HCT116 (cell line): ENCODE data around the gene CYP27A1. TPM values are rescaled to one million over a fixed set of nuclear protein-coding genes. Genes with fewer than 3 reads are reported as not detected.

ENCODE experiments used
- ATAC-seq: fragments of 200-7000 bp; cut with Tn5 transposase; 2 replicates; pipeline ENCODE4 v1.9.1; 2020; ENCODE audit warnings: mild to moderate bottlenecking, moderate library complexity
- BruUV-seq: library from RNA; stranded (reverse); fragments of 400-500 nt; replicated peaks from 2 replicates; lab custom pipeline; 2021; lab: Mats Ljungman, UMichigan
- CTCF ChIA-PET: fragments of 300-600 bp; sonication (Branson Sonifier 250); formaldehyde crosslinking; loops from one replicate; lab custom pipeline; 2021; ENCODE audit warnings: antibody characterized with exemption; lab: Charles Lee
- POLR2A ChIA-PET: fragments of 300-600, 350-600 bp; sonication (Branson Sonifier 250); formaldehyde crosslinking; loops from one replicate; lab custom pipeline; 2021; ENCODE audit warnings: antibody characterized with exemption; lab: Charles Lee
- RAD21 ChIA-PET, 2 experiments: fragments of 300-600 bp; sonication (Branson Sonifier 250); formaldehyde crosslinking; loops; one replicate each; lab custom pipeline; 2023; ENCODE audit warnings: low total read pairs in 2 of 2; ENCODE audit not compliant: uncharacterized antibody in 2 of 2, unreplicated experiment in 2 of 2, low non-redundant PET in 1 of 2; lab: Charles Lee
- DNase-seq: peaks from one replicate; pipeline ENCODE4 v3.0.0-alpha.2; 2010; ENCODE audit warnings: low read depth, low spot score
- H2AFZ ChIP-seq: fragments of 200-600 bp; shearing (Covaris generic), sonication (generic); 2 replicates; pipeline ENCODE4 v1.6.1; 2017; ENCODE audit warnings: low read depth, mixed run types, mixed read lengths, antibody characterized with exemption, low read length; ENCODE audit not compliant: poor library complexity, severe bottlenecking
- H3K27ac ChIP-seq: 2 replicates; pipeline ENCODE4 v1.5.1; 2012; ENCODE audit warnings: low read depth, low read length
- H3K27me3 ChIP-seq: fragments of 200-600 bp; sonication (generic); 2 replicates; pipeline ENCODE4 v1.6.1; 2016; ENCODE audit warnings: mixed run types, low read length, mixed read lengths; ENCODE audit not compliant: insufficient read depth
- H3K36me3 ChIP-seq, 2 experiments: fragments of 200-500 bp in 1 of 2; fragments of 200-600 bp in 1 of 2; sonication (Bioruptor generic) in 1 of 2; sonication (generic) in 1 of 2; 2 replicates each; pipeline versions ENCODE4 v1.5.1 to v1.6.1; 2014 to 2016; ENCODE audit warnings: low read length in 2 of 2, inconsistent platforms in 1 of 2, mixed read lengths in 1 of 2, mixed run types in 1 of 2; ENCODE audit not compliant: insufficient read depth in 2 of 2, control insufficient read depth in 1 of 2
- H3K4me1 ChIP-seq, 2 experiments: fragments of 200-600 bp in 1 of 2; sonication (generic) in 1 of 2; 2 replicates each; pipeline versions ENCODE4 v1.5.1 to v1.6.1; 2012 to 2017; ENCODE audit warnings: low read length in 2 of 2, inconsistent platforms in 1 of 2, mild to moderate bottlenecking in 1 of 2, mixed read lengths in 1 of 2, mixed run types in 1 of 2, moderate library complexity in 1 of 2; ENCODE audit not compliant: insufficient read depth in 2 of 2, control insufficient read depth in 1 of 2
- H3K4me2 ChIP-seq: fragments of 200-600 bp; sonication (generic); 2 replicates; pipeline ENCODE4 v1.6.1; 2017; ENCODE audit warnings: mixed run types, low read length, mixed read lengths
- H3K4me3 ChIP-seq, 2 experiments: fragments of 200-600 bp in 1 of 2; sonication (generic) in 1 of 2; replicated peaks in 1 of 2; 2 replicates each; pipeline ENCODE4 v1.5.1; 2011 to 2016; ENCODE audit warnings: low read length in 2 of 2, control low read depth in 1 of 2, low read depth in 1 of 2, mild to moderate bottlenecking in 1 of 2, mixed read lengths in 1 of 2, mixed run types in 1 of 2
- H3K79me2 ChIP-seq: fragments of 200-600 bp; sonication (generic); 2 replicates; pipeline ENCODE4 v1.6.1; 2017; ENCODE audit warnings: mild to moderate bottlenecking, mixed run types, low read length, moderate library complexity, mixed read lengths; ENCODE audit not compliant: insufficient read depth
- H3K9ac ChIP-seq: fragments of 200-600 bp; sonication (generic); 2 replicates; pipeline ENCODE4 v1.6.1; 2016; ENCODE audit warnings: low read length, mixed read lengths
- H3K9me2 ChIP-seq: fragments of 200-600 bp; sonication (generic), shearing (Covaris generic); 2 replicates; pipeline ENCODE4 v1.6.1; 2017; ENCODE audit warnings: mixed run types, mild to moderate bottlenecking, moderate library complexity; ENCODE audit not compliant: insufficient read depth
- H3K9me3 ChIP-seq, 2 experiments: fragments of 200-500 bp in 1 of 2; fragments of 200-600 bp in 1 of 2; sonication (Bioruptor generic) in 1 of 2; sonication (generic) in 1 of 2; 2 replicates each; pipeline ENCODE4 v1.6.1; 2014 to 2017; ENCODE audit warnings: low read length in 2 of 2, mixed read lengths in 2 of 2, inconsistent platforms in 1 of 2, low read depth in 1 of 2, mild to moderate bottlenecking in 1 of 2, mixed run types in 1 of 2, moderate library complexity in 1 of 2; ENCODE audit not compliant: control insufficient read depth in 1 of 2, insufficient read depth in 1 of 2
- H4K20me1 ChIP-seq: fragments of 200-600 bp; sonication (generic), shearing (Covaris generic); 2 replicates; pipeline ENCODE4 v1.6.1; 2017; ENCODE audit warnings: mixed run types, mild to moderate bottlenecking, moderate library complexity; ENCODE audit not compliant: insufficient read depth
- CEBPB ChIP-seq: IDR thresholded peaks from 2 replicates; pipeline ENCODE4 v1.6.1; 2012; ENCODE audit warnings: low read depth
- CTCF ChIP-seq, 3 experiments: fragments of 200-600 bp in 1 of 3; sonication (generic) in 1 of 3; IDR thresholded peaks in 2 of 3; conservative IDR thresholded peaks in 1 of 3; 2 replicates each; pipeline ENCODE4 v1.5.1; 2012 to 2017; ENCODE audit warnings: low read depth in 2 of 3, low read length in 2 of 3, antibody characterized with exemption in 1 of 3, borderline replicate concordance in 1 of 3, control low read depth in 1 of 3, mild to moderate bottlenecking in 1 of 3, mixed read lengths in 1 of 3, mixed run types in 1 of 3, moderate library complexity in 1 of 3; ENCODE audit not compliant: insufficient read depth in 1 of 3
- EGR1 ChIP-seq: IDR thresholded peaks from 2 replicates; pipeline ENCODE4 v1.6.1; 2012; ENCODE audit warnings: low read depth
- ELF1 ChIP-seq: IDR thresholded peaks from 2 replicates; pipeline ENCODE4 v1.6.1; 2012; ENCODE audit warnings: low read depth, borderline replicate concordance
- EZH2phosphoT487 ChIP-seq: fragments of 200-600 bp; IDR thresholded peaks from 2 replicates; pipeline ENCODE4 v1.6.1; 2018; ENCODE audit warnings: antibody characterized with exemption, borderline replicate concordance
- POLR2A ChIP-seq: IDR thresholded peaks from 2 replicates; pipeline ENCODE4 v1.7.0; 2011; ENCODE audit warnings: borderline replicate concordance; ENCODE audit not compliant: insufficient read depth, insufficient read length; ENCODE audit errors: extremely low read depth
- RAD21 ChIP-seq: IDR thresholded peaks from 2 replicates; pipeline ENCODE4 v1.6.1; 2012; ENCODE audit warnings: low read depth, mild to moderate bottlenecking
- SIN3A ChIP-seq: IDR thresholded peaks from 2 replicates; pipeline ENCODE4 v1.6.1; 2012; ENCODE audit warnings: low read depth
- SP1 ChIP-seq: IDR thresholded peaks from 2 replicates; pipeline ENCODE4 v1.6.1; 2012; ENCODE audit warnings: low read depth
- TCF7L2 ChIP-seq: IDR thresholded peaks from 2 replicates; pipeline ENCODE4 v1.7.0; 2011; ENCODE audit warnings: borderline replicate concordance, inconsistent platforms; ENCODE audit not compliant: insufficient read depth, insufficient read length; ENCODE audit errors: extremely low read depth
- ZBTB33 ChIP-seq: IDR thresholded peaks from 2 replicates; pipeline ENCODE4 v1.6.1; 2011; ENCODE audit warnings: mild to moderate bottlenecking, low read length, moderate library complexity; ENCODE audit not compliant: insufficient replicate concordance; ENCODE audit errors: extremely low read depth
- ZNF274 ChIP-seq: fragments of 200-500 bp; sonication (Bioruptor generic); IDR thresholded peaks from 2 replicates; pipeline ENCODE4 v1.6.1; 2014; ENCODE audit warnings: mild to moderate bottlenecking, low read depth, low read length, inconsistent platforms
- intact Hi-C: fragments of 100-400 bp; cut with micrococcal nuclease; formaldehyde crosslinking; loops from 2 replicates; pipeline ENCODE4 v1.10.0; 2022
- total RNA-seq: library from RNA; stranded (reverse); gene quantifications from one replicate; pipeline ENCODE4 v1.2.1, GENCODE V29; 2021; ENCODE audit not compliant: unreplicated experiment
- TF ChIP-seq, protein P1 (sequence below): IDR thresholded peaks from 2 replicates; pipeline ENCODE4 v1.6.1; 2012; ENCODE audit warnings: low read depth
- TF ChIP-seq, protein P2 (sequence below): IDR thresholded peaks from 2 replicates; pipeline ENCODE4 v1.6.1; 2012
- TF ChIP-seq, protein P3 (sequence below): IDR thresholded peaks from 2 replicates; pipeline ENCODE4 v1.6.1; 2012

Gene CYP27A1
- total RNA-seq, 1 experiment from 2014 or later: 1.6 TPM

DNA sequence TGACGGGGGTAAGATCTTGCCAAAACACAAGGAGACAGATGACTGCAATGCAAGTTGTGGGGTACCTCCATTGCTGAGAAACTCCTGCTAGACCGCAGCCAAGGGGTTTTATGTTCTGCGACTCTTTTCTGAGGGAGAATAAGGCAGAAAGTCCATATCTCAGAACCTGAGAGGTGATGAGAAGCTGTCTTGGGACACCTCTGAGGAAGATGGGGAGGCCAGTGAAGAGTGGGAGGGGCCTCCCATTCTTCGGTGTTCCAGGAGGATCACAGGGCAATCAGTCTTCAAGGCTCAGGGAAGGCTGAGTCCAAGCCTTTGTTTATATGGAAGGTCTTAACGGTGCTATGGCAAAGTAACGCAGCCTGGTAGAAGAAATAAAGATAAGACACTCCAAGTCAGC is 18.0 kb downstream of the CYP27A1 start:
- ChIA-PET POLR2A (no interaction called here), RAD21 (no interaction called here), CTCF (no interaction called here)
- DNase-seq (no peak), ATAC-seq (no peak)
- Histone ChIP-seq H3K9ac (no peak overlapping the region), H3K79me2 (no peaks in the 10 kb centered on the region), H3K36me3 (no peaks in the 10 kb centered on the region), H3K4me1 (no peaks in the 10 kb centered on the region), H3K4me2 (no peak overlapping the region), H3K9me3 (no peaks in the 10 kb centered on the region), H4K20me1 (no peaks in the 10 kb centered on the region), H3K27me3 (no peaks in the 10 kb centered on the region), H3K9me2 (no peaks in the 10 kb centered on the region), H3K4me3 (no peak overlapping the region), H2AFZ (no peak overlapping the region), H3K27ac (no peak overlapping the region)
- intact Hi-C loops: no loop called here
- BruUV-seq: no TSS peak
- TF ChIP-seq ZNF274 (no peak), RAD21 (no peak), POLR2A (no peak), EGR1 (no peak), CEBPB (no peak), EZH2phosphoT487 (no peak), SP1 (no peak), ZBTB33 (no peak), ELF1 (no peak), TCF7L2 (no peak), CTCF (IDR thresholded peaks at IDR 0.05 in 2 of 3, conservative IDR thresholded peaks at IDR 0.05 in 1 of 3; ENCODE audit: borderline replicate concordance in 1 of 3, insufficient read depth in 1 of 3, low read depth in 2 of 3, low read length in 2 of 3) (no peak), SIN3A (no peak)
- TF ChIP-seq, protein P1, sequence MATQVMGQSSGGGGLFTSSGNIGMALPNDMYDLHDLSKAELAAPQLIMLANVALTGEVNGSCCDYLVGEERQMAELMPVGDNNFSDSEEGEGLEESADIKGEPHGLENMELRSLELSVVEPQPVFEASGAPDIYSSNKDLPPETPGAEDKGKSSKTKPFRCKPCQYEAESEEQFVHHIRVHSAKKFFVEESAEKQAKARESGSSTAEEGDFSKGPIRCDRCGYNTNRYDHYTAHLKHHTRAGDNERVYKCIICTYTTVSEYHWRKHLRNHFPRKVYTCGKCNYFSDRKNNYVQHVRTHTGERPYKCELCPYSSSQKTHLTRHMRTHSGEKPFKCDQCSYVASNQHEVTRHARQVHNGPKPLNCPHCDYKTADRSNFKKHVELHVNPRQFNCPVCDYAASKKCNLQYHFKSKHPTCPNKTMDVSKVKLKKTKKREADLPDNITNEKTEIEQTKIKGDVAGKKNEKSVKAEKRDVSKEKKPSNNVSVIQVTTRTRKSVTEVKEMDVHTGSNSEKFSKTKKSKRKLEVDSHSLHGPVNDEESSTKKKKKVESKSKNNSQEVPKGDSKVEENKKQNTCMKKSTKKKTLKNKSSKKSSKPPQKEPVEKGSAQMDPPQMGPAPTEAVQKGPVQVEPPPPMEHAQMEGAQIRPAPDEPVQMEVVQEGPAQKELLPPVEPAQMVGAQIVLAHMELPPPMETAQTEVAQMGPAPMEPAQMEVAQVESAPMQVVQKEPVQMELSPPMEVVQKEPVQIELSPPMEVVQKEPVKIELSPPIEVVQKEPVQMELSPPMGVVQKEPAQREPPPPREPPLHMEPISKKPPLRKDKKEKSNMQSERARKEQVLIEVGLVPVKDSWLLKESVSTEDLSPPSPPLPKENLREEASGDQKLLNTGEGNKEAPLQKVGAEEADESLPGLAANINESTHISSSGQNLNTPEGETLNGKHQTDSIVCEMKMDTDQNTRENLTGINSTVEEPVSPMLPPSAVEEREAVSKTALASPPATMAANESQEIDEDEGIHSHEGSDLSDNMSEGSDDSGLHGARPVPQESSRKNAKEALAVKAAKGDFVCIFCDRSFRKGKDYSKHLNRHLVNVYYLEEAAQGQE: no peak
- TF ChIP-seq, protein P2, sequence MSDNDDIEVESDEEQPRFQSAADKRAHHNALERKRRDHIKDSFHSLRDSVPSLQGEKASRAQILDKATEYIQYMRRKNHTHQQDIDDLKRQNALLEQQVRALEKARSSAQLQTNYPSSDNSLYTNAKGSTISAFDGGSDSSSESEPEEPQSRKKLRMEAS: no peak
- TF ChIP-seq, protein P3, sequence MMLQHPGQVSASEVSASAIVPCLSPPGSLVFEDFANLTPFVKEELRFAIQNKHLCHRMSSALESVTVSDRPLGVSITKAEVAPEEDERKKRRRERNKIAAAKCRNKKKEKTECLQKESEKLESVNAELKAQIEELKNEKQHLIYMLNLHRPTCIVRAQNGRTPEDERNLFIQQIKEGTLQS: no peak
